ENCODE data around the gene BACE1-AS. TPM values are rescaled to one million over a fixed set of nuclear protein-coding genes. Genes with fewer than 3 reads are reported as not detected.

Gene BACE1-AS
- total and polyA plus RNA-seq, 2 experiments from 2014 or later = 10.6 to 19.6 TPM

DNA sequence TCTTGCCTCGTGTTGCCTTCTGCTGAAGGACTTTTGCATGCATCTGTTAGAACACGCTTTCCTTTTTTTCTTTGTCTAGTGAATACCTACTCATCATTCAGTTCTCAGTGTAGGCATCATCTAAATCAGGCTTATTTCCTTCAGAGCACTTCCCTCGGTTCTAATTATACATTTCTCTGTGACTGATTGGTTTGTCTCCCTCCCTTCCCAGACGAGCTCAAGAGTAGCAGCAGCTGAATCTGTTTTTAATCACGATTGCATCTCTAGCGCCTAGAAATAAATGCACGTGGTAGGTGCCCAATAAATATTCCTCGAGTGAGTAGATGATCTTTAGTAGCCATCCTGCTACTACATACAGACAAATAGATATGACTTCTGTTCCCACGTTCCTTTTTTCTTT is 42.8 kb downstream of the BACE1-AS start:
- no peak for DNase-seq (ENCODE audit: low spot score)
- H3K4me3 Mint-ChIP-seq = no peak overlapping the region
- no peaks in the 10 kb centered on the region for H3K9me2 ChIP-seq (ENCODE audit: insufficient read depth)
- no peak for ATAC-seq
- no peaks in the 10 kb centered on the region for H3F3A ChIP-seq (replicated peaks; ENCODE audit: low read depth)
- no peak overlapping the region for H3K4me2 ChIP-seq
- no peaks in the 10 kb centered on the region for H3K36me3 Mint-ChIP-seq (ENCODE audit: low read depth)
- H3K4me3 ChIP-seq = no peak overlapping the region
- no peaks in the 10 kb centered on the region for H3K9me3 Mint-ChIP-seq
- H3K27ac ChIP-seq (ENCODE audit: low read depth) = no peak overlapping the region
- no peaks in the 10 kb centered on the region for H3K36me3 ChIP-seq (ENCODE audit: insufficient read depth)
- no peaks in the 10 kb centered on the region for H3K4me1 Mint-ChIP-seq
- H3K27me3 ChIP-seq (ENCODE audit: insufficient read depth) = no peaks in the 10 kb centered on the region
- no peaks in the 10 kb centered on the region for H4K20me1 ChIP-seq (replicated peaks; ENCODE audit: insufficient read depth)
- H3K27me3 Mint-ChIP-seq (ENCODE audit: insufficient read depth, low read depth, poor library complexity) = no peaks in the 10 kb centered on the region
- no peaks in the 10 kb centered on the region for H3K79me2 ChIP-seq (replicated peaks; ENCODE audit: insufficient read depth)
- TF ChIP-seq EZH2 (IDR thresholded peaks at IDR 0.05; ENCODE audit: low read depth, unreplicated experiment) (no peak), ZNF114 (CRISPR knock-in tag; IDR thresholded peaks at IDR 0.05) (no peak), JUNB (IDR thresholded peaks at IDR 0.05; ENCODE audit: unreplicated experiment) (no peak), POLR2AphosphoS5 (IDR thresholded peaks at IDR 0.05; ENCODE audit: low read depth) (no peak), NANOG (IDR thresholded peaks at IDR 0.05; ENCODE audit: borderline replicate concordance) (no peak), ZNF331 (CRISPR knock-in tag; IDR thresholded peaks at IDR 0.05; ENCODE audit: low read depth) (no peak), ETS1 (IDR thresholded peaks at IDR 0.05) (no peak), REST (IDR thresholded peaks at IDR 0.05; ENCODE audit: unreplicated experiment) (no peak), CREB1 (CRISPR knock-in tag; IDR thresholded peaks at IDR 0.05; ENCODE audit: low read depth) (no peak), STAT1 (IDR thresholded peaks at IDR 0.05; ENCODE audit: unreplicated experiment) (no peak), CTCF (conservative IDR thresholded peaks at IDR 0.05; ENCODE audit: low read depth in 2 of 2) (no peak), EZH2phosphoT487 (IDR thresholded peaks at IDR 0.05; ENCODE audit: unreplicated experiment) (no peak)
- TF ChIP-seq, protein P1, sequence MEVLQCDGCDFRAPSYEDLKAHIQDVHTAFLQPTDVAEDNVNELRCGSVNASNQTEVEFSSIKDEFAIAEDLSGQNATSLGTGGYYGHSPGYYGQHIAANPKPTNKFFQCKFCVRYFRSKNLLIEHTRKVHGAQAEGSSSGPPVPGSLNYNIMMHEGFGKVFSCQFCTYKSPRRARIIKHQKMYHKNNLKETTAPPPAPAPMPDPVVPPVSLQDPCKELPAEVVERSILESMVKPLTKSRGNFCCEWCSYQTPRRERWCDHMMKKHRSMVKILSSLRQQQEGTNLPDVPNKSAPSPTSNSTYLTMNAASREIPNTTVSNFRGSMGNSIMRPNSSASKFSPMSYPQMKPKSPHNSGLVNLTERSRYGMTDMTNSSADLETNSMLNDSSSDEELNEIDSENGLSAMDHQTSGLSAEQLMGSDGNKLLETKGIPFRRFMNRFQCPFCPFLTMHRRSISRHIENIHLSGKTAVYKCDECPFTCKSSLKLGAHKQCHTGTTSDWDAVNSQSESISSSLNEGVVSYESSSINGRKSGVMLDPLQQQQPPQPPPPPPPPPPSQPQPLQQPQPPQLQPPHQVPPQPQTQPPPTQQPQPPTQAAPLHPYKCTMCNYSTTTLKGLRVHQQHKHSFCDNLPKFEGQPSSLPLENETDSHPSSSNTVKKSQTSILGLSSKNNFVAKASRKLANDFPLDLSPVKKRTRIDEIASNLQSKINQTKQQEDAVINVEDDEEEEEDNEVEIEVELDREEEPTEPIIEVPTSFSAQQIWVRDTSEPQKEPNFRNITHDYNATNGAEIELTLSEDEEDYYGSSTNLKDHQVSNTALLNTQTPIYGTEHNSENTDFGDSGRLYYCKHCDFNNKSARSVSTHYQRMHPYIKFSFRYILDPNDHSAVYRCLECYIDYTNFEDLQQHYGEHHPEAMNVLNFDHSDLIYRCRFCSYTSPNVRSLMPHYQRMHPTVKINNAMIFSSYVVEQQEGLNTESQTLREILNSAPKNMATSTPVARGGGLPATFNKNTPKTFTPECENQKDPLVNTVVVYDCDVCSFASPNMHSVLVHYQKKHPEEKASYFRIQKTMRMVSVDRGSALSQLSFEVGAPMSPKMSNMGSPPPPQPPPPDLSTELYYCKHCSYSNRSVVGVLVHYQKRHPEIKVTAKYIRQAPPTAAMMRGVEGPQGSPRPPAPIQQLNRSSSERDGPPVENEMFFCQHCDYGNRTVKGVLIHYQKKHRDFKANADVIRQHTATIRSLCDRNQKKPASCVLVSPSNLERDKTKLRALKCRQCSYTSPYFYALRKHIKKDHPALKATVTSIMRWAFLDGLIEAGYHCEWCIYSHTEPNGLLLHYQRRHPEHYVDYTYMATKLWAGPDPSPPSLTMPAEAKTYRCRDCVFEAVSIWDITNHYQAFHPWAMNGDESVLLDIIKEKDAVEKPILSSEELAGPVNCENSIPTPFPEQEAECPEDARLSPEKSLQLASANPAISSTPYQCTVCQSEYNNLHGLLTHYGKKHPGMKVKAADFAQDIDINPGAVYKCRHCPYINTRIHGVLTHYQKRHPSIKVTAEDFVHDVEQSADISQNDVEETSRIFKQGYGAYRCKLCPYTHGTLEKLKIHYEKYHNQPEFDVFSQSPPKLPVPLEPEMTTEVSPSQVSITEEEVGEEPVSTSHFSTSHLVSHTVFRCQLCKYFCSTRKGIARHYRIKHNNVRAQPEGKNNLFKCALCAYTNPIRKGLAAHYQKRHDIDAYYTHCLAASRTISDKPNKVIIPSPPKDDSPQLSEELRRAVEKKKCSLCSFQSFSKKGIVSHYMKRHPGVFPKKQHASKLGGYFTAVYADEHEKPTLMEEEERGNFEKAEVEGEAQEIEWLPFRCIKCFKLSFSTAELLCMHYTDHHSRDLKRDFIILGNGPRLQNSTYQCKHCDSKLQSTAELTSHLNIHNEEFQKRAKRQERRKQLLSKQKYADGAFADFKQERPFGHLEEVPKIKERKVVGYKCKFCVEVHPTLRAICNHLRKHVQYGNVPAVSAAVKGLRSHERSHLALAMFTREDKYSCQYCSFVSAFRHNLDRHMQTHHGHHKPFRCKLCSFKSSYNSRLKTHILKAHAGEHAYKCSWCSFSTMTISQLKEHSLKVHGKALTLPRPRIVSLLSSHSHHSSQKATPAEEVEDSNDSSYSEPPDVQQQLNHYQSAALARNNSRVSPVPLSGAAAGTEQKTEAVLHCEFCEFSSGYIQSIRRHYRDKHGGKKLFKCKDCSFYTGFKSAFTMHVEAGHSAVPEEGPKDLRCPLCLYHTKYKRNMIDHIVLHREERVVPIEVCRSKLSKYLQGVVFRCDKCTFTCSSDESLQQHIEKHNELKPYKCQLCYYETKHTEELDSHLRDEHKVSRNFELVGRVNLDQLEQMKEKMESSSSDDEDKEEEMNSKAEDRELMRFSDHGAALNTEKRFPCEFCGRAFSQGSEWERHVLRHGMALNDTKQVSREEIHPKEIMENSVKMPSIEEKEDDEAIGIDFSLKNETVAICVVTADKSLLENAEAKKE (CRISPR knock-in tag; IDR thresholded peaks at IDR 0.05) = no peak
- no peak overlapping the region for H2AFZ ChIP-seq
- H3K27ac Mint-ChIP-seq = no peak overlapping the region
- no peaks in the 10 kb centered on the region for H3K4me1 ChIP-seq (ENCODE audit: insufficient read depth)
